ENCODE data around the gene BTG4.

BTG4 gene

DNA sequence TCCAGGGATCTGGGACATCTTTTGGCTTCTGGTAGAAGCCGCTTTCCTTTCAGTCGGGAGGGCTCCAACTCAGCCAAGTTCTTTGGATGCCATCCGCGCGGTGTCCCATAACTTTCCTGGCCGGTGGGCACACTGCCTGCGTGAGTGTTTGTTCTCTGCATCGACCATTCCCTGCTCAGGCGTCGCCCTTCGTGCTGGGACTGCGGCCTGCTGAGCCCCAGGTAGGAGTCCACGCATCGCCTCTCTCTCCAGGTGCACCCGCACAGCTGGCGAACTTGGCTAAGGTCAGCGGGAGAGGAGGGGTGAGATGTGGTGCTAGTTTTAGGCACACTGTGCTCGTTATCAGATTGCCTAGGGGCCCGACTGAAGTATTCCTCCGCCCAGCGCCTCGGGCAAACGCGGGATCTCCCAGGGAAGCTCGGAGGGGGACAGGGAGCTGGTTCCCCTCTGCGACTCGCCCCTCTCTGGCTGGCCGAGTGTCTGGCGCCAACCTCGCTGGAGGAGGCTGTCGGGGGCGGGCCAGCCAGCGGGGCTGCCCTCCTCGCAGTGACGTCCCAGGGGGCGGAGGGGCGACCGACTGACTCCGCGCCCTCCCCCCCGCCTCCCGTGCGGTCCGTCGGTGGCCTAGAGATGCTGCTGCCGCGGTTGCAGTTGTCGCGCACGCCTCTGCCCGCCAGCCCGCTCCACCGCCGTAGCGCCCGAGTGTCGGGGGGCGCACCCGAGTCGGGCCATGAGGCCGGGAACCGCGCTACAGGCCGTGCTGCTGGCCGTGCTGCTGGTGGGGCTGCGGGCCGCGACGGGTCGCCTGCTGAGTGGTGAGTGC lies 28.1 kb upstream of the BTG4 start, which contains the start of gene LAYN:
TSS of gene LAYN (plus strand) at position 607 of the 823 bp plus-strand sequence. CDS start at position 731, 124 bp downstream.
- Histone ChIP-seq H3K4me3 (ENCODE audit: low read depth, low read length) (no peak within 1 kb of the TSS), H3K27ac (peak within 1 kb of the TSS; percentile 53), H3K27me3 (ENCODE audit: insufficient read depth, low read depth, severe bottlenecking) (no peaks in the 10 kb centered on the region), H3K9me3 (ENCODE audit: severe bottlenecking) (no peaks in the 10 kb centered on the region), H3K36me3 (no peaks in the 10 kb centered on the region)
- no peak for DNase-seq
- TF ChIP-seq, protein P1, sequence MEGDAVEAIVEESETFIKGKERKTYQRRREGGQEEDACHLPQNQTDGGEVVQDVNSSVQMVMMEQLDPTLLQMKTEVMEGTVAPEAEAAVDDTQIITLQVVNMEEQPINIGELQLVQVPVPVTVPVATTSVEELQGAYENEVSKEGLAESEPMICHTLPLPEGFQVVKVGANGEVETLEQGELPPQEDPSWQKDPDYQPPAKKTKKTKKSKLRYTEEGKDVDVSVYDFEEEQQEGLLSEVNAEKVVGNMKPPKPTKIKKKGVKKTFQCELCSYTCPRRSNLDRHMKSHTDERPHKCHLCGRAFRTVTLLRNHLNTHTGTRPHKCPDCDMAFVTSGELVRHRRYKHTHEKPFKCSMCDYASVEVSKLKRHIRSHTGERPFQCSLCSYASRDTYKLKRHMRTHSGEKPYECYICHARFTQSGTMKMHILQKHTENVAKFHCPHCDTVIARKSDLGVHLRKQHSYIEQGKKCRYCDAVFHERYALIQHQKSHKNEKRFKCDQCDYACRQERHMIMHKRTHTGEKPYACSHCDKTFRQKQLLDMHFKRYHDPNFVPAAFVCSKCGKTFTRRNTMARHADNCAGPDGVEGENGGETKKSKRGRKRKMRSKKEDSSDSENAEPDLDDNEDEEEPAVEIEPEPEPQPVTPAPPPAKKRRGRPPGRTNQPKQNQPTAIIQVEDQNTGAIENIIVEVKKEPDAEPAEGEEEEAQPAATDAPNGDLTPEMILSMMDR (IDR thresholded peaks at IDR 0.05; ENCODE audit: low read depth, low read length) = no peak

DNA sequence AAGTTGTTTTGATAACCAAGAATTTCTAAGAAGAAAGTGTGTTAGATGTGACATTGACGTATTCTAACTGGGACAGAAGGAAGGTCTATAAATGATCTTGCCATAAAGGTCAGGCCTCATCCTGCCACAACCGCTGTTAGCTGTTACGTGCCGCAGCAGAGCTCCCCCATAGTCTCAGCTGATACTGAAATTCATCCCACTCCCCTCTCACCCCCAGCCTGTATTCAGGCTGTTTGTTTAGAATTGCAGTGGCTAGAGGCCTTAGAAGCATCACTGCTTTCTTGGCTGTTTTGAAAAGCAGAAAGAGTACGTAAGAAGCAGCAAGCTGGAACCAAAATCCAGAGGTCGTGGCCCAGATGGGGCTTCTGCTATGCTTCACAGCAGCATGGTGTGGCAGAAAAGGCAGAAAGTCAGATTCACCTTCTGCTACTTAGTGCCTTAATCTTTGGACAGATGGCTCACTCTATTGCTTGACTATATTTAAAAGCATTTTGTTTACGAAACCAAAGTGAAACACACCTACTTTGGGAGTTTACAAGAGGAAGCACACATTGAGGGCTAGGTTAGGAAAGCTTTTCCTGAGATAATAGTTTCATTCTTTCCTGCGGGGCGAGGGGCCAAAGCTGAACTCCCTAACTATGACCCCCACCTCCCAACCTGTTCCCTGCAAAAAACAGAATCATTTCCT lies 27.4 kb upstream of the BTG4 start:
- no peaks in the 10 kb centered on the region for H3K27me3 ChIP-seq (ENCODE audit: insufficient read depth, low read depth, severe bottlenecking)
- no peaks in the 10 kb centered on the region for H3K36me3 ChIP-seq
- DNase-seq = peak; percentile 49
- H3K4me3 ChIP-seq (ENCODE audit: low read depth, low read length) = no peak overlapping the region
- TF ChIP-seq, protein P1 (IDR thresholded peaks at IDR 0.05; ENCODE audit: low read depth, low read length) = no peak
- no peaks in the 10 kb centered on the region for H3K9me3 ChIP-seq (ENCODE audit: severe bottlenecking)
- H3K27ac ChIP-seq = peak overlapping the region; percentile 53

DNA sequence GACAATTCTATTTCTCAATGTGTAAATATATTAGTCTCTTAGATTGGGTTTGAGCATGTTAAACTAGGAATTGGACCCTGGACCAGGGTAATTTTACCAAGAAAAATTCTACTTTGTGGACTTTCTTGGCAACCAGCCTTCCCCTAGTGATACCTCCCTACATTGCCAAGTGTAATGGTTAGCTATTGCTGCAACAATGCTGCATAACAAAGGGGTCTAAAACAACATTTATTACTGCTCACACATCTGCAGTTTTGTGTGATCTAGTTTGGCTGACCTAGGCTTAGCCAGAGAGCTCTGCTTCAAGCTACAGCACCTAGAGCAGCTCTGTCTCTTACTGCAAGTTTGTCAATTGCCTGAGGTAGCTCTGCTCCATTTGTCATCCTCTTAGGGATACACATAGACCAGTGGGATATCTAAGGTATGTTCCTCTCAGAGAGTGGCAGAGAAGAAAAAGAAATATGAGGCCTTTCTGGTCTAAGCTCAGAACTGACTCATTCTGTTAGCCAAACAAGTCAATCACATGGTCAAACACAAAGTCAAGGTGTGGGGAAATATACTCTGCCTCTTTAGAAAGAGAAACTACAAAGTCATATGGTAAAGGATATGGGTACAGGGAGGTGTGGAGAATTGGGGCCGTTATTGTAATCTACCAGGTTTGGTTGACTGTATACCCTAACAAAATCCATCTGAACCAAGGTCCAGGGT lies 26.4 kb upstream of the BTG4 start:
- TF ChIP-seq, protein P1 (IDR thresholded peaks at IDR 0.05; ENCODE audit: low read depth, low read length) = no peak
- no peak for DNase-seq
- H3K9me3 ChIP-seq (ENCODE audit: severe bottlenecking) = no peaks in the 10 kb centered on the region
- H3K27me3 ChIP-seq (ENCODE audit: insufficient read depth, low read depth, severe bottlenecking) = no peaks in the 10 kb centered on the region
- H3K27ac ChIP-seq = no peak overlapping the region; the same call in 1 of the 2 replicates
- H3K36me3 ChIP-seq = no peaks in the 10 kb centered on the region
- H3K4me3 ChIP-seq (ENCODE audit: low read depth, low read length) = no peak overlapping the region

DNA sequence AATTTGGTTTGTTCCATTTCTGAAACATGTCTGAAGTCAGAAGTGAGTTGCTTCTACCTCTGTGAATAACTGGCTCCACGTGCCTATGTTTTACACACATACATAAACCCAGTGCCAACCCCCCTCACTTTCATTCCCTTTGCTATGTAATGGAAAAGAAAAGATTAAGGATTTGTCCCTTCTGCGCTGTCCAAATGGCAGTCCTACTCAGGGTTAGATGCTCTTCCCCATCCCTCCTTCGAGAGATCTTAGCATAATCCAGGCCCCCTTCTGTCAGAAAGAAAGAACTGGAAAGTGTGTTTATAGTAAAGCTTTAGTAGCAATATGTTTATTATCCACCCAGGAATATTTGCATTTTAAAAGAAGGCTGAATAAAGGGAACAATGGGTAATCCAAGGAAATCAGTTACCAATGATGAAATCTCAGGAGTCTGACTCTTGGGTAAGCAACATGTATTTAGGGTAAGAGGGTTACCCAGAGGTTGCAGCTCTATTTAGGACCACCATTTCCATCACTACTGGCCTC lies 25.2 kb upstream of the BTG4 start:
- TF ChIP-seq, protein P1 (IDR thresholded peaks at IDR 0.05; ENCODE audit: low read depth, low read length) = no peak
- no peak for DNase-seq
- H3K4me3 ChIP-seq (ENCODE audit: low read depth, low read length) = no peak overlapping the region
- H3K27me3 ChIP-seq (ENCODE audit: insufficient read depth, low read depth, severe bottlenecking) = no peaks in the 10 kb centered on the region
- no peaks in the 10 kb centered on the region for H3K9me3 ChIP-seq (ENCODE audit: severe bottlenecking)
- H3K36me3 ChIP-seq = no peaks in the 10 kb centered on the region
- H3K27ac ChIP-seq = no peak overlapping the region

DNA sequence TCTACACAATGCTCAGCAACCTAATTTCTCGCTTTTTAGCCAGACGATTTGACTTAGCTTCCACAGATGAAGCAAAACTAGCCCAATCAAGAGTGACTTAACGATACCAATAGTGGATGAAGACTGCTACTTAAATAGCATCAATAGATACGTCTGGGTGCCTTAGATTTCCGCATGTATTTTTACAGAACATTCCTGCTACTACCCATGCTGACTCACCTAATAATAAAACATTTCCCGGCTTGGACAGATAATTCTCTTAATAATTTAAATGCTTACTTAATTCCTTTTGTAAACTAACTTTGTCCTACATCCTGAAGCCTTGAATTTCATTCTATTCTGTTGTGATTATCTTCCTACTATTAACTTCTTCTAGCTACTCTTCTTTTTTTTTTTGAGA lies 23.1 kb upstream of the BTG4 start:
- H3K9me3 ChIP-seq (ENCODE audit: severe bottlenecking) = no peaks in the 10 kb centered on the region
- TF ChIP-seq, protein P1 (IDR thresholded peaks at IDR 0.05; ENCODE audit: low read depth, low read length) = no peak
- no peak overlapping the region for H3K27ac ChIP-seq
- no peak overlapping the region for H3K4me3 ChIP-seq (ENCODE audit: low read depth, low read length)
- H3K36me3 ChIP-seq = no peaks in the 10 kb centered on the region
- DNase-seq = no peak
- no peaks in the 10 kb centered on the region for H3K27me3 ChIP-seq (ENCODE audit: insufficient read depth, low read depth, severe bottlenecking)
